Suprapubic skin (tissue), 3 donors: ENCODE results near the gene GDF2.

Source experiments
- CTCF ChIP-seq, 2 donors: fragments of 200-600 bp in 1 of 2; fragments of 450-650 bp in 1 of 2; sonication (generic) in 1 of 2; IDR thresholded peaks; one replicate each; pipeline ENCODE4 v1.5.1; 2016 to 2019; ENCODE audit warnings: antibody characterized with exemption in 2 of 2, mild to moderate bottlenecking in 1 of 2, moderate library complexity in 1 of 2
- EP300 ChIP-seq: sonication (generic); formaldehyde crosslinking; IDR thresholded peaks from one replicate; pipeline ENCODE4 v1.6.1; 2017; ENCODE audit warnings: antibody characterized with exemption

GRCh38 chr10:47363781-47364180 lies 41.5 kb downstream of the GDF2 start:
- no peak for TF ChIP-seq EP300
- TF ChIP-seq CTCF (IDR thresholded peaks at IDR 0.05) = no peak
